ENCODE data around the gene TRMT13. TPM values are rescaled to one million over a fixed set of nuclear protein-coding genes. Genes with fewer than 3 reads are reported as not detected.

TRMT13 gene
- total RNA-seq, 1 experiment from 2014 or later: 6.7 TPM

GRCh38 chr1:100130552-100131077 lies 2.3 kb upstream of the TRMT13 start:
- Histone ChIP-seq H3K9ac (ENCODE audit: low read length) (no peak overlapping the region), H4K20me1 (ENCODE audit: low read length) (peaks cover 10% of the 10 kb centered on the region), H3K9me3 (ENCODE audit: low read length) (no peaks in the 10 kb centered on the region), H3K4me3 (ENCODE audit: low read length) (peak overlapping the region; percentile 77), H3K27me3 (ENCODE audit: low read length) (no peaks in the 10 kb centered on the region), H3K9me2 (replicated peaks; ENCODE audit: low read length) (no peaks in the 10 kb centered on the region), H3K4me2 (ENCODE audit: low read length) (peak overlapping the region; percentile 84), H3K36me3 (ENCODE audit: low read depth, low read length) (0 out of 2 replicates have a peak, but pooled peaks cover 4% of the 10 kb centered on the region), H3K4me1 (ENCODE audit: insufficient read depth, low read length) (peaks cover 29% of the 10 kb centered on the region), H2AFZ (ENCODE audit: low read length) (no peak overlapping the region), H3K79me2 (ENCODE audit: low read length) (peaks cover 93% of the 10 kb centered on the region), H3K27ac (ENCODE audit: low read length) (no peak overlapping the region), H3F3A (ENCODE audit: low read length, unreplicated experiment) (no peaks in the 10 kb centered on the region)
- peak; percentile 81 for DNase-seq
- TF ChIP-seq CTCF (conservative IDR thresholded peaks at IDR 0.05; ENCODE audit: low read depth, low read length): no peak
- TF ChIP-seq EZH2phosphoT487 (IDR thresholded peaks at IDR 0.05; ENCODE audit: borderline replicate concordance, low read length): no peak
- no peak for TF ChIP-seq EZH2 (IDR thresholded peaks at IDR 0.05; ENCODE audit: low read length, unreplicated experiment)
- CTCF ChIA-PET: no interaction called here
- no TSS peak for BruUV-seq (replicated peaks)
- ATAC-seq: no peak
- POLR2A ChIA-PET (ENCODE audit: unreplicated experiment): interaction anchor here (0.5 kb wide), 1 partner anchor 221 kb away, joined by 3 read pairs; no protein-coding TSS in a partner anchor
- intact Hi-C loops (cut with micrococcal nuclease): loop anchor here (5.0 kb wide), 4 partner anchors 43 to 327 kb away; partner anchors contain the start of gene CDC14A

GRCh38 chr1:100131623-100132022 lies 1.3 kb upstream of the TRMT13 start:
- H3K27me3 ChIP-seq (ENCODE audit: low read length): no peaks in the 10 kb centered on the region
- BruUV-seq (replicated peaks): no TSS peak
- no peaks in the 10 kb centered on the region for H3F3A ChIP-seq (ENCODE audit: low read length, unreplicated experiment)
- CTCF ChIA-PET: no interaction called here
- TF ChIP-seq EZH2phosphoT487 (IDR thresholded peaks at IDR 0.05; ENCODE audit: borderline replicate concordance, low read length): no peak
- TF ChIP-seq EZH2 (IDR thresholded peaks at IDR 0.05; ENCODE audit: low read length, unreplicated experiment): no peak
- no peak for TF ChIP-seq CTCF (conservative IDR thresholded peaks at IDR 0.05; ENCODE audit: low read depth, low read length)
- no peak overlapping the region for H3K27ac ChIP-seq (ENCODE audit: low read length)
- peaks cover 87% of the 10 kb centered on the region for H3K79me2 ChIP-seq (ENCODE audit: low read length)
- DNase-seq: no peak
- 0 out of 2 replicates have a peak overlapping the region, but pooled peaks have one; percentile 78 for H2AFZ ChIP-seq (ENCODE audit: low read length)
- H3K4me1 ChIP-seq (ENCODE audit: insufficient read depth, low read length): peaks cover 29% of the 10 kb centered on the region
- peak overlapping the region; percentile 84 for H3K4me2 ChIP-seq (ENCODE audit: low read length)
- ATAC-seq: no peak
- intact Hi-C loops (cut with micrococcal nuclease): loop anchor here (2.0 to 5.0 kb wide), 5 partner anchors 44 to 326 kb away; partner anchors contain the start of gene CDC14A
- peak overlapping the region; percentile 84 for H3K9ac ChIP-seq (ENCODE audit: low read length)
- H3K9me3 ChIP-seq (ENCODE audit: low read length): no peaks in the 10 kb centered on the region
- H3K4me3 ChIP-seq (ENCODE audit: low read length): peak overlapping the region; percentile 77
- no peaks in the 10 kb centered on the region for H3K36me3 ChIP-seq (ENCODE audit: low read depth, low read length)
- peaks cover 10% of the 10 kb centered on the region for H4K20me1 ChIP-seq (ENCODE audit: low read length)
- no peaks in the 10 kb centered on the region for H3K9me2 ChIP-seq (replicated peaks; ENCODE audit: low read length)
- POLR2A ChIA-PET (ENCODE audit: unreplicated experiment): no interaction called here

GRCh38 chr1:100134872-100135271 lies 1.9 kb downstream of the TRMT13 start:
- TF ChIP-seq EZH2phosphoT487 (IDR thresholded peaks at IDR 0.05; ENCODE audit: borderline replicate concordance, low read length): no peak
- 0 out of 2 replicates have a peak, but pooled peaks have one; percentile 19 for TF ChIP-seq CTCF (conservative IDR thresholded peaks at IDR 0.05; ENCODE audit: low read depth, low read length)
- no peak for TF ChIP-seq EZH2 (IDR thresholded peaks at IDR 0.05; ENCODE audit: low read length, unreplicated experiment)
- H3K4me2 ChIP-seq (ENCODE audit: low read length): peak overlapping the region; percentile 88
- no peaks in the 10 kb centered on the region for H3F3A ChIP-seq (ENCODE audit: low read length, unreplicated experiment)
- peak overlapping the region; percentile 77 for H3K4me3 ChIP-seq (ENCODE audit: low read length)
- CTCF ChIA-PET: no interaction called here
- H3K27ac ChIP-seq (ENCODE audit: low read length): no peak overlapping the region
- no TSS peak for BruUV-seq (replicated peaks)
- no peak overlapping the region for H2AFZ ChIP-seq (ENCODE audit: low read length)
- H3K4me1 ChIP-seq (ENCODE audit: insufficient read depth, low read length): peaks cover 28% of the 10 kb centered on the region
- POLR2A ChIA-PET (ENCODE audit: unreplicated experiment): interaction anchor here (0.6 kb wide), 1 partner anchor 148 kb away, joined by 6 read pairs; no protein-coding TSS in a partner anchor
- no peaks in the 10 kb centered on the region for H3K9me3 ChIP-seq (ENCODE audit: low read length)
- intact Hi-C loops (cut with micrococcal nuclease): loop anchor here (5.0 kb wide), 4 partner anchors 48 to 328 kb away; partner anchors contain the start of gene CDC14A
- H3K9me2 ChIP-seq (replicated peaks; ENCODE audit: low read length): no peaks in the 10 kb centered on the region
- peaks cover 5% of the 10 kb centered on the region for H4K20me1 ChIP-seq (ENCODE audit: low read length)
- no peak overlapping the region for H3K9ac ChIP-seq (ENCODE audit: low read length)
- H3K27me3 ChIP-seq (ENCODE audit: low read length): no peaks in the 10 kb centered on the region
- DNase-seq (peak; percentile 10), ATAC-seq (no peak)
- peaks cover 56% of the 10 kb centered on the region for H3K79me2 ChIP-seq (ENCODE audit: low read length)
- H3K36me3 ChIP-seq (ENCODE audit: low read depth, low read length): peaks cover 22% of the 10 kb centered on the region
